M059J (cell line): ENCODE results near the gene SSTR5. TPM values are rescaled to one million over a fixed set of nuclear protein-coding genes. Genes with fewer than 3 reads are reported as not detected.

Experiments
- DNase-seq: peaks from one replicate; pipeline ENCODE4 v3.0.0-alpha.2; 2012; ENCODE audit warnings: low read depth
- total RNA-seq: library from RNA; depleted of rRNA; stranded (reverse); fragments of >200 nt; shearing (Covaris generic); gene quantifications from 2 replicates; pipeline ENCODE4 v1.2.3, GENCODE V29; 2014

Gene SSTR5
- total RNA-seq, 1 experiment from 2014 or later = not detected

- DNase-seq = no peak
These were observed 32.8 kb upstream of the SSTR5 start for GRCh38 chr16:1039762-1040161.

- DNase-seq = no peak
These were observed 32.2 kb upstream of the SSTR5 start for GRCh38 chr16:1040346-1040745.

- no peak for DNase-seq
These were observed 30.4 kb upstream of the SSTR5 start for GRCh38 chr16:1042049-1042744.

- DNase-seq = peak; percentile 31
These were observed 29.7 kb upstream of the SSTR5 start for GRCh38 chr16:1042866-1043265.

GRCh38 chr16:1043881-1044451 lies 28.6 kb upstream of the SSTR5 start:
- DNase-seq = no peak

GRCh38 chr16:1044460-1045309 lies 27.9 kb upstream of the SSTR5 start:
- DNase-seq = no peak

- DNase-seq = no peak
These were observed 27.1 kb upstream of the SSTR5 start for GRCh38 chr16:1045310-1045992.

GRCh38 chr16:1045993-1046911 lies 26.3 kb upstream of the SSTR5 start:
- DNase-seq = peak; percentile 21

- DNase-seq = no peak
These were observed 25.4 kb upstream of the SSTR5 start for GRCh38 chr16:1047123-1047522.

- DNase-seq = no peak
These were observed 24.7 kb upstream of the SSTR5 start for GRCh38 chr16:1047801-1048200.

- peak; percentile 17 for DNase-seq
These were observed 24.0 kb upstream of the SSTR5 start for GRCh38 chr16:1048442-1049112.

GRCh38 chr16:1049113-1049975 lies 23.2 kb upstream of the SSTR5 start:
- no peak for DNase-seq

- no peak for DNase-seq
These were observed 22.6 kb upstream of the SSTR5 start for GRCh38 chr16:1049976-1050247.

GRCh38 chr16:1050516-1050915 lies 22.0 kb upstream of the SSTR5 start:
- DNase-seq = no peak

- DNase-seq = no peak
These were observed 21.6 kb upstream of the SSTR5 start for GRCh38 chr16:1050921-1051320.

- DNase-seq = no peak
These were observed 21.1 kb upstream of the SSTR5 start for GRCh38 chr16:1051446-1051845.

GRCh38 chr16:1052721-1053120 lies 19.8 kb upstream of the SSTR5 start:
- DNase-seq = no peak

- no peak for DNase-seq
These were observed 19.4 kb upstream of the SSTR5 start for GRCh38 chr16:1053121-1053521.

GRCh38 chr16:1053700-1054368 lies 18.7 kb upstream of the SSTR5 start:
- DNase-seq = no peak
